ENCODE measurements around the gene TOMM5.

DNA sequence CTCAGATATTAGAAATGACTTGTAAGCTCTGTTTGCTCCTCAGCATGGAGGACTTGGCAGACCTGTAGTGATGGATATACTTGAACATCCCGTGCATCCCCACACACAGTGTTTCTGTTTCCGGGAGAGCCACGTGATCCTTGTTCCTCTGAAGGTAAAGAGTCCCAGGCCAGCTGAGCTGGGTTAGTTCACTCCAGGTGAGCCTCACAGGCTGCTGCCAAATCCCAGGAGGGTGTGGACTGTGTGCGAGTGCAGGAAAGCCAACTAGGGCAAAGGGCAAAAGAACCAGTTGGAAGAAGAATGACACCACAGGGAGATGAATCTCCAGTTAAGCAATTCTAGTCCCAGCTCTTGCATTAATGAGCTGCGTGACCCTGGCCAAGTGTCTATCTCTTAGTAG, 10.4 kb upstream of the TOMM5 start:
- TF ChIP-seq, protein P1, sequence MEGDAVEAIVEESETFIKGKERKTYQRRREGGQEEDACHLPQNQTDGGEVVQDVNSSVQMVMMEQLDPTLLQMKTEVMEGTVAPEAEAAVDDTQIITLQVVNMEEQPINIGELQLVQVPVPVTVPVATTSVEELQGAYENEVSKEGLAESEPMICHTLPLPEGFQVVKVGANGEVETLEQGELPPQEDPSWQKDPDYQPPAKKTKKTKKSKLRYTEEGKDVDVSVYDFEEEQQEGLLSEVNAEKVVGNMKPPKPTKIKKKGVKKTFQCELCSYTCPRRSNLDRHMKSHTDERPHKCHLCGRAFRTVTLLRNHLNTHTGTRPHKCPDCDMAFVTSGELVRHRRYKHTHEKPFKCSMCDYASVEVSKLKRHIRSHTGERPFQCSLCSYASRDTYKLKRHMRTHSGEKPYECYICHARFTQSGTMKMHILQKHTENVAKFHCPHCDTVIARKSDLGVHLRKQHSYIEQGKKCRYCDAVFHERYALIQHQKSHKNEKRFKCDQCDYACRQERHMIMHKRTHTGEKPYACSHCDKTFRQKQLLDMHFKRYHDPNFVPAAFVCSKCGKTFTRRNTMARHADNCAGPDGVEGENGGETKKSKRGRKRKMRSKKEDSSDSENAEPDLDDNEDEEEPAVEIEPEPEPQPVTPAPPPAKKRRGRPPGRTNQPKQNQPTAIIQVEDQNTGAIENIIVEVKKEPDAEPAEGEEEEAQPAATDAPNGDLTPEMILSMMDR (IDR thresholded peaks at IDR 0.05) = no peak
- TF ChIP-seq POLR2A (IDR thresholded peaks at IDR 0.05) (no peak), POLR2AphosphoS5 (IDR thresholded peaks at IDR 0.05) (peak in 2 of 3 donors; percentile 24 to 27)
